H1 (cell line): Measurements from ENCODE around the gene GOLGA2.

Experiments used
- BCL11A ChIP-seq, 2 experiments: IDR thresholded peaks; one replicate each; pipeline ENCODE4 v1.6.1; 2011; ENCODE audit warnings: low read depth in 2 of 2, low read length in 2 of 2, mild to moderate bottlenecking in 2 of 2
- BRCA1 ChIP-seq: IDR thresholded peaks from 2 replicates; pipeline ENCODE4 v1.6.1; 2012; ENCODE audit warnings: low read depth, low read length, improper control_type of control experiment
- CTCF ChIP-seq, 3 experiments: IDR thresholded peaks; 1 replicate in 2 of 3; 2 replicates in 1 of 3; pipeline versions ENCODE4 v1.5.1 to v1.6.1; 2011; ENCODE audit warnings: low read length in 3 of 3, mild to moderate bottlenecking in 3 of 3, inconsistent platforms in 2 of 3, low read depth in 1 of 3, moderate library complexity in 1 of 3; ENCODE audit not compliant: insufficient read depth in 1 of 3; ENCODE audit errors: control extremely low read depth in 1 of 3
- HDAC2 ChIP-seq, 2 experiments: fragments of 300-600 bp in 1 of 2; sonication (generic) in 1 of 2; IDR thresholded peaks; 2 replicates each; pipeline ENCODE4 v1.6.1; 2011 to 2012; ENCODE audit warnings: low read depth in 2 of 2, low read length in 2 of 2, mild to moderate bottlenecking in 2 of 2, moderate library complexity in 2 of 2, borderline replicate concordance in 1 of 2, inconsistent platforms in 1 of 2
- RAD21 ChIP-seq, 2 experiments: IDR thresholded peaks in 1 of 2; conservative IDR thresholded peaks in 1 of 2; 2 replicates each; pipeline ENCODE4 v1.6.1; 2011; ENCODE audit warnings: low read depth in 2 of 2, low read length in 2 of 2, improper control_type of control experiment in 1 of 2, inconsistent platforms in 1 of 2, mild to moderate bottlenecking in 1 of 2, moderate library complexity in 1 of 2
- SRF ChIP-seq: IDR thresholded peaks from 2 replicates; pipeline ENCODE4 v1.6.1; 2011; ENCODE audit warnings: mild to moderate bottlenecking, low read depth, low read length, moderate library complexity
- TAF1 ChIP-seq: IDR thresholded peaks from 2 replicates; pipeline ENCODE4 v1.6.1; 2011; ENCODE audit warnings: mild to moderate bottlenecking, low read depth, low read length
- TCF12 ChIP-seq: IDR thresholded peaks from 2 replicates; pipeline ENCODE4 v1.6.1; 2011; ENCODE audit warnings: low read depth, mild to moderate bottlenecking, low read length

DNA sequence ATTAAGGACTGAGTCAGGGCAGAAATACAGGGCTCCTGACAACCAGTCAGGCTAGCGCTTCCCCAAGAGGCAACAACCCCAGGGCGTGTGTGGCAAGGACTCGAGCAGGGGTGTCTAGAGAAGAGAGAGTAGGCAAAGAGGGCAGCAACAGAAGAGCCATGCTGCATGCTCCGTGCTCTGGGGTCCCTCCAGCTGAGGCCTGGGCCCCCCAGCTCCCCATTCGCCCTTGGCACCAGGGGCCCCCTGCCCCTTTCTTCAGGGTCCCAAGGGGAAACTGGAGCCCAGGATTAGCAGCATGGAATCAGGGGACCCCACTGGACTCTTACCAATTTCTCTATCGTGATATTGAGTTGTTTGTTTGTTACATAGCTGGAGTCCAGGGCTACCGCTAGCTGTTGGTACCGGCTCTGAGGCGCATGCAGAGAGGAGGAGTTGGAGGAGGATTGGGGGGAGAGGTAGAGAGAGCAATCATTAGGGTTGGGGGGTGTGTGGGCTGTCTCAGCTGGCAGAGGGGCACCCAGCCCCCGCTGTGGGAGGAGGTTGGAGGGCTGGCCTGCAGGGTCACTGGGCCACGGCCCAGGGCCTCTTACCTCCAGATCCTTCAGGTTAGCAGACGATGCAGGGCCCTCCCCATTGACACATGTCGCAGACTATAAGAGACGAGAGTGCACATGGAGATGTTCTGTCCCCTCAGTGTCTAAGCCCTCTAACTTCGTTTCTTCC is 8.8 kb downstream of the GOLGA2 start:
- TF ChIP-seq CTCF (IDR thresholded peaks at IDR 0.05; ENCODE audit: control extremely low read depth in 1 of 3, insufficient read depth in 1 of 3, low read depth in 1 of 3, low read length in 3 of 3) (no peak), BCL11A (IDR thresholded peaks at IDR 0.05; ENCODE audit: low read depth in 2 of 2, low read length in 2 of 2) (no peak), RAD21 (IDR thresholded peaks at IDR 0.05 in 1 of 2, conservative IDR thresholded peaks at IDR 0.05 in 1 of 2; ENCODE audit: low read depth in 2 of 2, low read length in 2 of 2) (no peak), TCF12 (no peak), SRF (no peak), TAF1 (no peak), BRCA1 (no peak), HDAC2 (IDR thresholded peaks at IDR 0.05; ENCODE audit: borderline replicate concordance in 1 of 2, low read depth in 2 of 2, low read length in 2 of 2) (no peak)
